ENCODE measurements around the gene CSTF1.
"Not testable (repeated sequence)": the region's sequence is repeated elsewhere in the genome, so short reads cannot be mapped to it uniquely, and the experiment has no call there.

Gene CSTF1

GRCh38 chr20:56393653-56394052 lies 1.2 kb downstream of the CSTF1 start:
- Histone ChIP-seq H3K4me2 (peak overlapping the region; percentile 95), H3K9ac (no peak overlapping the region; the same call in 1 of the 2 replicates), H3K27ac (0 out of 2 replicates have a peak overlapping the region, but pooled peaks have one; percentile 86), H3K4me3 (IDR thresholded peaks at IDR 0.05; ENCODE audit: insufficient read depth, low read depth, low read length) (no peak overlapping the region), H3K79me2 (ENCODE audit: insufficient read depth, low read depth) (peaks cover 64% of the 10 kb centered on the region), H4K20me1 (ENCODE audit: insufficient read depth) (no peaks in the 10 kb centered on the region), H3K36me3 (ENCODE audit: insufficient read depth) (peaks cover 17% of the 10 kb centered on the region; the same call in 1 of the 2 replicates), H3K27me3 (ENCODE audit: insufficient read depth, low read depth) (no peaks in the 10 kb centered on the region), H3K4me1 (ENCODE audit: low read depth, poor library complexity, severe bottlenecking) (peaks cover 22% of the 10 kb centered on the region), H2AFZ (ENCODE audit: low read depth) (no peak overlapping the region)
- no peak for TF ChIP-seq CTCF (conservative IDR thresholded peaks at IDR 0.05; ENCODE audit: low read depth, low read length)

DNA sequence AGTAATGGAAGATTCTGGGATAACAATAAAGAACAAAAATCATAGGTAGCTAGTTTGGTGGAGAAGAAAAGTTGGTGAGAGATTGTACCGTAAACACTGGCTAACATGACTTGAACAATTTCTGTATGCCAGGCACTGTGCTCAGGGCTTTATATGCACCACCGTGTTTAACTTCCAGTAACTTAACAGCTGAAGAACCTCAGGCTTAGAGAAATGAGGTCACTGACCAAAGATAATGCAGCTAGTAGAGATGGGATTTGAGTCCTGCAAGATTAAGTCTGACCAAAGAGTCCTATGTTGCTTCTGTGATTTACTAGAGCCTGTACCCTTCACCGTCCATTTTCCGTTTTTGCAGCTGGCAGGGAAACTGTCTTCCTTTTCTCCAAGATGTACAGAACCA lies 2.7 kb downstream of the CSTF1 start:
- H3K27me3 ChIP-seq (ENCODE audit: insufficient read depth, low read depth) = no peaks in the 10 kb centered on the region
- H3K4me2 ChIP-seq = no peak overlapping the region
- TF ChIP-seq CTCF (conservative IDR thresholded peaks at IDR 0.05; ENCODE audit: low read depth, low read length) = no peak
- H3K9ac ChIP-seq = no peak overlapping the region
- H3K4me3 ChIP-seq (IDR thresholded peaks at IDR 0.05; ENCODE audit: insufficient read depth, low read depth, low read length) = no peak overlapping the region
- H2AFZ ChIP-seq (ENCODE audit: low read depth) = no peak overlapping the region
- peaks cover 22% of the 10 kb centered on the region for H3K4me1 ChIP-seq (ENCODE audit: low read depth, poor library complexity, severe bottlenecking)
- peaks cover 52% of the 10 kb centered on the region for H3K79me2 ChIP-seq (ENCODE audit: insufficient read depth, low read depth)
- H3K27ac ChIP-seq = no peak overlapping the region
- H3K36me3 ChIP-seq (ENCODE audit: insufficient read depth) = peaks cover 17% of the 10 kb centered on the region; the same call in 1 of the 2 replicates
- no peaks in the 10 kb centered on the region for H4K20me1 ChIP-seq (ENCODE audit: insufficient read depth)

GRCh38 chr20:56400001-56400640 lies 7.7 kb downstream of the CSTF1 start:
- no peaks in the 10 kb centered on the region for H3K4me1 ChIP-seq (ENCODE audit: low read depth, poor library complexity, severe bottlenecking)
- peaks cover 21% of the 10 kb centered on the region; the same call in 1 of the 2 replicates for H3K36me3 ChIP-seq (ENCODE audit: insufficient read depth)
- no peak overlapping the region for H3K27ac ChIP-seq
- H3K4me3 ChIP-seq (IDR thresholded peaks at IDR 0.05; ENCODE audit: insufficient read depth, low read depth, low read length) = no peak overlapping the region
- H3K4me2 ChIP-seq = no peak overlapping the region
- no peak overlapping the region for H2AFZ ChIP-seq (ENCODE audit: low read depth)
- peak; percentile 93 for TF ChIP-seq CTCF (conservative IDR thresholded peaks at IDR 0.05; ENCODE audit: low read depth, low read length)
- H4K20me1 ChIP-seq (ENCODE audit: insufficient read depth) = no peaks in the 10 kb centered on the region
- H3K9ac ChIP-seq = no peak overlapping the region
- peaks cover 25% of the 10 kb centered on the region for H3K79me2 ChIP-seq (ENCODE audit: insufficient read depth, low read depth)
- no peaks in the 10 kb centered on the region for H3K27me3 ChIP-seq (ENCODE audit: insufficient read depth, low read depth)

DNA sequence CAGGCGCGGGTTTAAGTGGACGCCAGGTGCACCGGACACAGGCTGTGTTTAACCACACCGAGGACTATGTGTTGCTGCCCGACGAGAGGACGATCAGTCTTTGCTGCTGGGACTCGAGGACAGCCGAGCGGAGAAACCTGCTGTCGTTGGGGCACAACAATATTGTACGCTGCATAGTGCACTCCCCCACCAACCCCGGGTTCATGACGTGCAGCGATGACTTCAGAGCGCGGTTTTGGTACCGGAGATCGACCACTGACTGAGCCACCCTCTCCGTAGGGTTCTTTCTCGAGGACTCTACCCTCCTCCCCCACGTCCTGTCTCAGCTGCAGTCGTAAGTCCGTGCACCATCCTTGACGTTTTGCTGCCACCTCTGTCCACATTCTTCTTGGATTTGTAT lies 11.0 kb downstream of the CSTF1 start:
- no peak for TF ChIP-seq CTCF (conservative IDR thresholded peaks at IDR 0.05; ENCODE audit: low read depth, low read length)
- peaks cover 4% of the 10 kb centered on the region; the same call in 1 of the 2 replicates for H3K36me3 ChIP-seq (ENCODE audit: insufficient read depth)
- H3K4me1 ChIP-seq (ENCODE audit: low read depth, poor library complexity, severe bottlenecking) = no peaks in the 10 kb centered on the region
- no peak overlapping the region for H3K4me2 ChIP-seq
- H3K9ac ChIP-seq = no peak overlapping the region
- H3K27ac ChIP-seq = no peak overlapping the region
- H3K79me2 ChIP-seq (ENCODE audit: insufficient read depth, low read depth) = peaks cover 15% of the 10 kb centered on the region
- no peak overlapping the region for H3K4me3 ChIP-seq (IDR thresholded peaks at IDR 0.05; ENCODE audit: insufficient read depth, low read depth, low read length)
- no peaks in the 10 kb centered on the region for H4K20me1 ChIP-seq (ENCODE audit: insufficient read depth)
- no peak overlapping the region for H2AFZ ChIP-seq (ENCODE audit: low read depth)
- no peaks in the 10 kb centered on the region for H3K27me3 ChIP-seq (ENCODE audit: insufficient read depth, low read depth)

- not testable (repeated sequence) for H3K27me3 ChIP-seq (ENCODE audit: insufficient read depth, low read depth); H3K4me3 ChIP-seq (IDR thresholded peaks at IDR 0.05; ENCODE audit: insufficient read depth, low read depth, low read length); H3K4me2 ChIP-seq; H3K4me1 ChIP-seq (ENCODE audit: low read depth, poor library complexity, severe bottlenecking); H2AFZ ChIP-seq (ENCODE audit: low read depth); H3K9ac ChIP-seq; H3K27ac ChIP-seq; H4K20me1 ChIP-seq (ENCODE audit: insufficient read depth); H3K36me3 ChIP-seq (ENCODE audit: insufficient read depth)
- peaks cover 14% of the 10 kb centered on the region for H3K79me2 ChIP-seq (ENCODE audit: insufficient read depth, low read depth)
Observed at GRCh38 chr20:56405356-56405755, 12.9 kb downstream of the CSTF1 start.
